ENCODE measurements around the gene TMEM184A. TPM values are rescaled to one million over a fixed set of nuclear protein-coding genes. Genes with fewer than 3 reads are reported as not detected.

Gene TMEM184A
- total RNA-seq, 4 donors from 2014 or later: 0.55 to 3.3 (median 1.3) TPM

DNA sequence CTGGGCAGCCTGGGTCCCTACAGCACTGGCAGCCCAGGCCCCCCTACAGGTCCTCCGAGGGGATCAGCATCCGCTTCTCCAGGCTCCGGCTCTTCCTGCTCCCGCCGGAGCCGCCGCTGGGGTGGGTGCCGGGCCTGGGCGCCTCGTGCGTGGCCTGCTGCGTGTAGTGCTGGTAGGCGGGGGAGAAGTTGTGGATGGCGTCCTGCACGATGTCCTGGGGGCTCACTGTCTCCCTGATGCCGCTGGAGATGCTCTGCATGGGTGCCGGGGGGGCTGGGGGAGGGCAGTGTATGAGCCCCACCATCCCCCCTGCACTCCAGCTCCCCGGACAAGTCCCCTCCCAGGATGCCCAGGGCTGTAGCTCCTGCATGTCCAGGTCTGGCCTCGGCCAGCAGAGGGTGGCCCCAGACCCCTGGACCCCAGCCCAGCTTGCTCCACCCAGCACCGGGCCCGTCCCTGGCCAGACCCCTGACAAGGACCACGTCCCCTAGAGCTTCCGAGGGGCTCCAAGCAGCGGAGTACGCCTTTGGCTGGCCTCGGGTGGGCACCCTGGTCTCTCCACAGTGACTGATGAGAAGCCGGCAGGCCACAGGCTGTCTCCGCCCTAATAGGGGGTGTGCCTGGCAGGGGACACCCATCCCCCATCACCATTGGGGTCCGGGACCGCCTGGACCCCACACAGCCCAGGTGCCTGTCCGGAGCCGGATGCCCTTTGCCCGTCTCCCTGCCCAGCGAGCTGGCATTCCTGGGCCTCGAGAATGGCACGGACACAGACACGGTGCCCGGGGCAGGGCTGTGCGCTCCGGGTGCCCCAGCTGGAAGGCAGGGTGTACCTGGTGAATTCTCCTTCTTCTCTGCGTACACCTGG, 8.9 kb downstream of the TMEM184A start:
- peaks cover 0 to 4% of the 10 kb centered on the region in 2 donors for H3K4me1 ChIP-seq
- TF ChIP-seq, protein P1, sequence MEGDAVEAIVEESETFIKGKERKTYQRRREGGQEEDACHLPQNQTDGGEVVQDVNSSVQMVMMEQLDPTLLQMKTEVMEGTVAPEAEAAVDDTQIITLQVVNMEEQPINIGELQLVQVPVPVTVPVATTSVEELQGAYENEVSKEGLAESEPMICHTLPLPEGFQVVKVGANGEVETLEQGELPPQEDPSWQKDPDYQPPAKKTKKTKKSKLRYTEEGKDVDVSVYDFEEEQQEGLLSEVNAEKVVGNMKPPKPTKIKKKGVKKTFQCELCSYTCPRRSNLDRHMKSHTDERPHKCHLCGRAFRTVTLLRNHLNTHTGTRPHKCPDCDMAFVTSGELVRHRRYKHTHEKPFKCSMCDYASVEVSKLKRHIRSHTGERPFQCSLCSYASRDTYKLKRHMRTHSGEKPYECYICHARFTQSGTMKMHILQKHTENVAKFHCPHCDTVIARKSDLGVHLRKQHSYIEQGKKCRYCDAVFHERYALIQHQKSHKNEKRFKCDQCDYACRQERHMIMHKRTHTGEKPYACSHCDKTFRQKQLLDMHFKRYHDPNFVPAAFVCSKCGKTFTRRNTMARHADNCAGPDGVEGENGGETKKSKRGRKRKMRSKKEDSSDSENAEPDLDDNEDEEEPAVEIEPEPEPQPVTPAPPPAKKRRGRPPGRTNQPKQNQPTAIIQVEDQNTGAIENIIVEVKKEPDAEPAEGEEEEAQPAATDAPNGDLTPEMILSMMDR (IDR thresholded peaks at IDR 0.05 in 4 of 5, conservative IDR thresholded peaks at IDR 0.05 in 1 of 5): no peak
- TF ChIP-seq POLR2A (IDR thresholded peaks at IDR 0.05): no peak
- DNase-seq (no peak), ATAC-seq (no peak)
- no peaks in the 10 kb centered on the region for H3K9me3 ChIP-seq
- intact Hi-C loops (cut with DNase I; ENCODE audit: low total_unique reads) (no loop called here), in situ Hi-C loops (cut with MboI; ENCODE audit: low sequenced_read_pairs in 4 of 4) (no loop called here)
- H3K4me3 ChIP-seq: no peak overlapping the region
- H3K27me3 ChIP-seq: no peaks in the 10 kb centered on the region
- no peak overlapping the region for H3K27ac ChIP-seq
- peaks cover 0 to 20% of the 10 kb centered on the region in 2 donors for H3K36me3 ChIP-seq

DNA sequence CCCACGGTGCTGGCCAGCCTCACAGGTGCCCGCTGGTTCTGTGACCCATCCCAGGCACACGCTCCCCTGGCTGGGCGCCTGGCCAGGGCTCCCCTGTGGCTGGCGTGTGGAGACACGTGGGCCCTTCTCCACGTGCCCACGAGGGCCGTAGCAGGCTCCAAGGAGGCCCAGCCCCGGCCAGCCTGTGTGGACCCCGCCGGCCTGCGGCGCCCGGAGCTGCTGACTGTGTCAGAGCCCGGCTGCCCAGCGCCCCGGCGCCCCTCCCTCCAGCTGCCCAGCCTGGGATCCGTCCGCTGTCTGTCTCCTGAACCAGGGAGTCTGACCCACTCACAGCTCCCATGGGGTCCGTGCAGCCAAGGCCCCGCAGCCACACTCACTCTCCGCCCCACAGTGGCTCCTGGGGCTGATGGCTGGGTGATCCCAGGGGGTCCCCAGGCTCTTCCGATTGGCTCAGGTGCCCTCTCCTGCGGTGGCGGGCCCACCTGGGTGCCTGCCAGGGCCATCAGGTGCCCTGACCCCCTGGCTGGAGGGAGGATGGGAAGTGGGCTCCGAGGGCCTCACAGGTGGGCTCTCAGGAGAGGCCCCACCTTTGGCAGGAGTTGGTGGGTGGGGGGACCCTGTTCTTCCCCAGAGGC, 9.6 kb downstream of the TMEM184A start:
- peak in 1 of 2 donors; percentile 28 for DNase-seq
- intact Hi-C loops (cut with DNase I; ENCODE audit: low total_unique reads) (no loop called here), in situ Hi-C loops (cut with MboI; ENCODE audit: low sequenced_read_pairs in 4 of 4) (no loop called here)
- Histone ChIP-seq H3K4me3 (no peak overlapping the region), H3K27ac (peak overlapping the region in 2 of 4 donors; percentile 19 to 38), H3K36me3 (peaks cover 0 to 28% of the 10 kb centered on the region in 2 donors), H3K27me3 (no peaks in the 10 kb centered on the region), H3K4me1 (peaks cover 0 to 4% of the 10 kb centered on the region in 2 donors), H3K9me3 (no peaks in the 10 kb centered on the region)
- peak in 1 of 2 donors; percentile 8 for ATAC-seq
- TF ChIP-seq POLR2A (IDR thresholded peaks at IDR 0.05): no peak
- TF ChIP-seq, protein P1 (IDR thresholded peaks at IDR 0.05 in 4 of 5, conservative IDR thresholded peaks at IDR 0.05 in 1 of 5): no peak

DNA sequence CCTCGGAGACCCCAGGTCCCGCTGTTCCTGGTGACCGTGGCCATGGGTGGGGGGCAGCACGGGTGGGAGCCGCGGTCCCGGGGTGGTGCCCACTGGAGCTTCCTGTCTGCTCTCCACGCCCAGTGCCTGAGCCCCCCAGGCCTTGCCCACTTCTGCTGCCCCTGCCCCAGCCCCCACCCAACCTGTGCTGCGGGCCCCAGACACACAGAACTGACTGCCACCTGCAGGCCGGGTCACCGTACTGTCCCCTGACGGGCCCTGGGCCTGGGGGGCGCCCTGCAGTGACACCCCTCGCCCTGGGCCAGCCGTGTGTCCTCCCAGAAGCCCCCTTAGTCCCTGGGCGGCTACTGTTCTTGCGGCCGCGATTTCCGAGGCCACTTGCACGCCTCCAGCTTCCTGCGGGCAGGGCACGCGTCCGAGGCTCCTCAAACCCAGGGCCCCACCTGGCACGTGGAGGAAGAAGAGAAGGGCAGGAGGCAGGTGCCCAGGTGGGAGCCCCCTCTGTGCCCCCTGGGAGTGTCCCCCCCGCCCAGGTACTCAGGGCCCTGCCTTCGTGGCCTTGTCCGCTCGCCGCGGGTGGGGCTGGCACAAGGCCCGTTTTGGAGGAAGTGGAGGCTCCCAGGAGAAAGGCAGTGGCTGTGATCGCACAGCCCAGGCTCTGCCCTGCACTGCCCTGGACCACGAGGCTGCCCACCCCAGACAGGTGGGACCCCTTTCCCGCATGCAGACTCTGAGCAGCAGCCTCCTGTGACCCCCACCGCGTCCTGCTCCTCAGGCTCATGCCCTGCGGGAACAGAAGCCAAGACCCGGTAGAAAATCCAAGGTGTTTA, 10.4 kb downstream of the TMEM184A start:
- H3K27ac ChIP-seq: peak overlapping the region in 2 of 4 donors; percentile 19 to 38
- no peaks in the 10 kb centered on the region for H3K9me3 ChIP-seq
- H3K4me1 ChIP-seq: peaks cover 0 to 4% of the 10 kb centered on the region in 2 donors
- peak in 1 of 2 donors; percentile 20 for ATAC-seq
- H3K4me3 ChIP-seq: no peak overlapping the region
- DNase-seq: no peak
- no peak for TF ChIP-seq POLR2A (IDR thresholded peaks at IDR 0.05)
- TF ChIP-seq, protein P1 (IDR thresholded peaks at IDR 0.05 in 4 of 5, conservative IDR thresholded peaks at IDR 0.05 in 1 of 5): peak in 1 of 5 experiments; percentile 22
- H3K27me3 ChIP-seq: no peaks in the 10 kb centered on the region
- in situ Hi-C loops (cut with MboI; ENCODE audit: low sequenced_read_pairs in 4 of 4) (no loop called here), intact Hi-C loops (cut with DNase I; ENCODE audit: low total_unique reads) (no loop called here)
- peaks cover 0 to 35% of the 10 kb centered on the region in 2 donors for H3K36me3 ChIP-seq

DNA sequence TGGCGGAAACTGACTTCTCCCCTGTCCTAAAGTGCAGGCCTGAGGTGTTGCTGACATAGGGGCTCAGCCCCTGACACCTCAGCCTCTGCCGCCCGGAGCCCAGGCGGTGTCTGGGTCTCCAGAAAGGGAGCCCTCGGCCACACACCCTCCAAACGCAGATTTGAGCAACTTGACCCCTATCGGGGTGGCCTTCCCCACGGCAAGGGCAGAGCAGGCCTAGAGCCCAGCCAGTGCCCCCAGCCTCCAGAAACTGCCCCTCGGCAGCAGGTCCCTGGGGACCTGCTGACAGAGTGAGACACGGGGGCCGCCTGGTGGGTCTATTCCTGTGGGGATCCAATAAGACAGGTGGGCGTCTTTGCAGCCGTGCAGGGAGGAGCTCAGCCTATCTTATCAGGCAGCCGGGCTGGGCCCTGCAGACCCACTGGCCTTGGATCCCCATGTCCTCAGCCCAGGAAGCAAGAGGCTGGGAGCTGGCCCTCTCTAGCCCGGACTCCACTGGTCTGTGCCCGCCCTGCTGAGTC, 11.0 kb downstream of the TMEM184A start:
- H3K4me3 ChIP-seq: no peak overlapping the region
- ATAC-seq (no peak), DNase-seq (no peak)
- peaks cover 0 to 4% of the 10 kb centered on the region in 2 donors for H3K4me1 ChIP-seq
- intact Hi-C loops (cut with DNase I; ENCODE audit: low total_unique reads) (no loop called here), in situ Hi-C loops (cut with MboI; ENCODE audit: low sequenced_read_pairs in 4 of 4) (no loop called here)
- no peaks in the 10 kb centered on the region for H3K9me3 ChIP-seq
- H3K36me3 ChIP-seq: peaks cover 0 to 42% of the 10 kb centered on the region in 2 donors
- TF ChIP-seq POLR2A (IDR thresholded peaks at IDR 0.05): no peak
- TF ChIP-seq, protein P1 (IDR thresholded peaks at IDR 0.05 in 4 of 5, conservative IDR thresholded peaks at IDR 0.05 in 1 of 5): no peak
- H3K27me3 ChIP-seq: no peaks in the 10 kb centered on the region
- H3K27ac ChIP-seq: peak overlapping the region in 1 of 4 donors; percentile 38
